Ascending aorta (tissue), 2 donors: ENCODE data around the gene NUAK1. TPM values are rescaled to one million over a fixed set of nuclear protein-coding genes. Genes with fewer than 3 reads are reported as not detected.

Experiments used
- DNase-seq, 2 donors: peaks; one replicate each; pipeline ENCODE4 v3.0.0-alpha.2; 2019; ENCODE audit warnings: low spot score in 2 of 2
- H3K27ac ChIP-seq, 2 donors: fragments of 200-600 bp; sonication (generic); one replicate each; pipeline ENCODE4 v1.5.1; 2016 to 2017; ENCODE audit warnings: mild to moderate bottlenecking in 1 of 2
- H3K27me3 ChIP-seq: fragments of 200-600 bp; sonication (generic); one replicate; pipeline ENCODE4 v1.5.1; 2017
- H3K36me3 ChIP-seq, 2 donors: fragments of 200-600 bp; sonication (generic); one replicate each; pipeline ENCODE4 v1.5.1; 2016
- H3K4me1 ChIP-seq, 2 donors: fragments of 200-600 bp; sonication (generic); one replicate each; pipeline ENCODE4 v1.5.1; 2016 to 2017; ENCODE audit warnings: mild to moderate bottlenecking in 1 of 2
- H3K4me3 ChIP-seq, 2 donors: fragments of 200-600 bp; sonication (generic); one replicate each; pipeline ENCODE4 v1.5.1; 2016 to 2017; ENCODE audit warnings: mild to moderate bottlenecking in 1 of 2
- H3K9me3 ChIP-seq, 2 donors: fragments of 200-600 bp; sonication (generic); one replicate each; pipeline ENCODE4 v1.5.1; 2016
- CTCF ChIP-seq, 3 experiments: fragments of 200-600 bp in 2 of 3; fragments of 450-650 bp in 1 of 3; sonication (generic) in 2 of 3; IDR thresholded peaks; one replicate each; pipeline ENCODE4 v1.5.1; 2016 to 2019; ENCODE audit warnings: antibody characterized with exemption in 3 of 3, mild to moderate bottlenecking in 1 of 3, moderate library complexity in 1 of 3
- intact Hi-C: fragments of 100-400 bp; cut with DNase I; formaldehyde crosslinking; loops from one replicate; pipeline ENCODE4 v1.15.1; 2023
- total RNA-seq: library from RNA; depleted of rRNA; stranded (reverse); fragments of >200 nt; gene quantifications from one replicate; pipeline ENCODE4 v1.1.0, GENCODE V29; 2016

The NUAK1 gene
- total RNA-seq, 1 donor from 2014 or later, result 29.7 TPM

- H3K4me3 ChIP-seq, result no peak overlapping the region
- TF ChIP-seq CTCF (IDR thresholded peaks at IDR 0.05), result no peak
- no peaks in the 10 kb centered on the region for H3K36me3 ChIP-seq
- H3K4me1 ChIP-seq, result peaks cover 0 to 8% of the 10 kb centered on the region in 2 donors
- no peaks in the 10 kb centered on the region for H3K27me3 ChIP-seq
- intact Hi-C loops, result loop anchor here (5.0 to 10.0 kb wide), 2 partner anchors 167 to 605 kb away; no protein-coding TSS in a partner anchor
- H3K9me3 ChIP-seq, result no peaks in the 10 kb centered on the region
- no peak for DNase-seq
- H3K27ac ChIP-seq, result peak overlapping the region in 1 of 2 donors; percentile 70
Observed at GRCh38 chr12:106029532-106029931, 109.2 kb downstream of the NUAK1 start.

GRCh38 chr12:106027911-106028310 is 110.8 kb downstream of the NUAK1 start:
- no peak overlapping the region for H3K4me3 ChIP-seq
- H3K36me3 ChIP-seq, result no peaks in the 10 kb centered on the region
- intact Hi-C loops, result loop anchor here (5.0 to 10.0 kb wide), 2 partner anchors 166 to 603 kb away; no protein-coding TSS in a partner anchor
- TF ChIP-seq CTCF (IDR thresholded peaks at IDR 0.05), result no peak
- H3K27ac ChIP-seq, result no peak overlapping the region
- peaks cover 0 to 8% of the 10 kb centered on the region in 2 donors for H3K4me1 ChIP-seq
- H3K27me3 ChIP-seq, result no peaks in the 10 kb centered on the region
- no peak for DNase-seq
- H3K9me3 ChIP-seq, result no peaks in the 10 kb centered on the region

- DNase-seq, result no peak
- no peaks in the 10 kb centered on the region for H3K36me3 ChIP-seq
- H3K27me3 ChIP-seq, result no peaks in the 10 kb centered on the region
- no peaks in the 10 kb centered on the region for H3K9me3 ChIP-seq
- H3K4me1 ChIP-seq, result peaks cover 0 to 8% of the 10 kb centered on the region in 2 donors
- no peak overlapping the region for H3K27ac ChIP-seq
- intact Hi-C loops, result loop anchor here (5.0 to 10.0 kb wide), 2 partner anchors 165 to 602 kb away; no protein-coding TSS in a partner anchor
- no peak overlapping the region for H3K4me3 ChIP-seq
- TF ChIP-seq CTCF (IDR thresholded peaks at IDR 0.05), result no peak
Observed at GRCh38 chr12:106027286-106027685, 111.5 kb downstream of the NUAK1 start.

DNA sequence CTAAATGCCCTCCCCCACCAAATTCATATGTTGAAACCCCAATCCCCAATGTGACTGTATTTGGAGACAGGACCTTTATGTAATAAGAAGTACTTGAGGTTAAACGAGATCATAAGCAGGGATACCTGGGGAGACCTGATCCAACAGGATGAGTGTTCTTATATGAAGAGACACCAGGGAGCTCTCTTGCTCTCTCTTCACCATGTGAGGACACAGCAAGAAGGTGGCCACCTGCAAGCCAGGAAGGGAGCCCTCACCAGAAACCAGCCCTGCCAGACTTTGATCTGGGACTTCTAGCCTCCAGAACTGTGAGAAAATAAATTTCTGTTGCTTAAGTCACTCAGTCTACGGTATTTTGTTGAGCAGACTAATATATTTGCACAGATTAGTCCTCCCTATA is 113.6 kb downstream of the NUAK1 start:
- H3K4me1 ChIP-seq, result peaks cover 0 to 14% of the 10 kb centered on the region in 2 donors
- no peaks in the 10 kb centered on the region for H3K36me3 ChIP-seq
- H3K9me3 ChIP-seq, result peaks cover 0 to 6% of the 10 kb centered on the region in 2 donors
- H3K4me3 ChIP-seq, result no peak overlapping the region
- no peak overlapping the region for H3K27ac ChIP-seq
- TF ChIP-seq CTCF (IDR thresholded peaks at IDR 0.05), result no peak
- DNase-seq, result no peak
- intact Hi-C loops, result loop anchor here (5.0 to 10.0 kb wide), 2 partner anchors 163 to 600 kb away; no protein-coding TSS in a partner anchor
- no peaks in the 10 kb centered on the region for H3K27me3 ChIP-seq

DNA sequence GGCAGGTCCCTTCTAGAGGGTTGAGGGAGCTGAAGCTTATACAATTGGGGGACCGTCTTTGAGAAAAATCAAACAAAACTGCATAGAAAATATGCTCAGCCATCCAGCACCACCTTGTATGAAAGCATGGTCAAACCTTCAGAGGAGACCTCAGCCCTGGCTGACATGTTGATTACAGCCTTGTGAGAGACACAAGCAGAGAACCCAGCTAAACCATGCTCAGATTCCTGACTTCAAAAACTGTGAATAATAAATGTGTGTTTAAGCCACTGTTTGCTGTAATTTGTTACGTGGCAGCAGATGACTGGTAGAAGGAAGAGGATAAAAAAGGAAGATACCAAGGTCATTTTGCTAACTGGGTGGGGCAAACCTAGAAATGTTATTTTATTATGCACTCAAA is 115.7 kb downstream of the NUAK1 start:
- intact Hi-C loops, result loop anchor here (5.0 to 10.0 kb wide), 4 partner anchors 49 to 598 kb away; partner anchors contain the start of gene NUAK1
- H3K4me1 ChIP-seq, result peaks cover 0 to 12% of the 10 kb centered on the region in 2 donors
- no peak overlapping the region for H3K4me3 ChIP-seq
- H3K27me3 ChIP-seq, result no peaks in the 10 kb centered on the region
- no peak for DNase-seq
- no peak for TF ChIP-seq CTCF (IDR thresholded peaks at IDR 0.05)
- peaks cover 0 to 14% of the 10 kb centered on the region in 2 donors for H3K9me3 ChIP-seq
- H3K27ac ChIP-seq, result no peak overlapping the region
- H3K36me3 ChIP-seq, result no peaks in the 10 kb centered on the region
